HepG2 (cell line): Measurements from ENCODE around the gene LGR6. TPM values are rescaled to one million over a fixed set of nuclear protein-coding genes. Genes with fewer than 3 reads are reported as not detected.

Source experiments
- ATAC-seq: fragments of 200-7000 bp; cut with Tn5 transposase; 3 replicates; pipeline ENCODE4 v1.9.1; 2020; ENCODE audit warnings: mild to moderate bottlenecking, moderate library complexity
- BruUV-seq: library from RNA; stranded (reverse); fragments of 400-500 nt; replicated peaks from 2 replicates; lab custom pipeline; 2021; lab: Mats Ljungman, UMichigan
- CTCF ChIA-PET: fragments of 300-600 bp; formaldehyde crosslinking; extraction: SDS; loops from one replicate; lab custom pipeline; 2021; ENCODE audit warnings: low total read pairs, inconsistent platforms, low intra/inter-chr PET ratio; lab: Yijun Ruan, JAX
- POLR2A ChIA-PET: fragments of 350-600 bp; sonication (Branson Sonifier 250); formaldehyde crosslinking; loops from one replicate; lab custom pipeline; 2020; ENCODE audit warnings: antibody characterized with exemption, inconsistent platforms; lab: Yijun Ruan, JAX
- DNase-seq: peaks from one replicate; pipeline ENCODE4 v3.0.0-alpha.2; 2015; ENCODE audit warnings: low spot score
- FAIRE-seq: peaks from 3 replicates; lab custom pipeline; 2011; peaks lifted over from hg19 to GRCh38; lab: Jason Lieb, UNC
- H2AFZ ChIP-seq: one replicate; pipeline ENCODE4 v1.6.1; 2011; ENCODE audit warnings: low read length, inconsistent platforms
- H3K27ac ChIP-seq: fragments of 300-600 bp; 3 replicates; pipeline ENCODE4 v1.8.0; 2011; ENCODE audit warnings: mixed run types, mild to moderate bottlenecking, mixed read lengths, low read length, inconsistent platforms; ENCODE audit not compliant: insufficient read depth; ENCODE audit errors: extremely low read length
- H3K27me3 ChIP-seq, 2 experiments: fragments of 200-600 bp in 1 of 2; 2 replicates in 1 of 2; 3 replicates in 1 of 2; pipeline versions ENCODE4 v1.6.0 to v1.8.0; 2011; ENCODE audit warnings: low read length in 2 of 2, mild to moderate bottlenecking in 2 of 2, moderate library complexity in 2 of 2, inconsistent platforms in 1 of 2; ENCODE audit not compliant: insufficient read depth in 2 of 2, control insufficient read depth in 1 of 2
- H3K36me3 ChIP-seq, 2 experiments: fragments of 200-600 bp in 1 of 2; replicated peaks in 1 of 2; 2 replicates in 1 of 2; 3 replicates in 1 of 2; pipeline versions ENCODE4 v1.5.1 to v1.8.0; 2011; ENCODE audit warnings: low read length in 2 of 2, inconsistent platforms in 1 of 2; ENCODE audit not compliant: insufficient read depth in 2 of 2, control insufficient read depth in 1 of 2
- H3K4me1 ChIP-seq: 2 replicates; pipeline ENCODE4 v1.5.1; 2012; ENCODE audit warnings: low read length, inconsistent platforms; ENCODE audit not compliant: insufficient read depth
- H3K4me2 ChIP-seq: 2 replicates; pipeline ENCODE4 v1.6.0; 2011; ENCODE audit warnings: low read depth, low read length, inconsistent platforms
- H3K4me3 ChIP-seq, 3 experiments: fragments of 200-600 bp in 1 of 3; sonication (generic), shearing (Covaris generic) in 1 of 3; replicated peaks in 1 of 3; 2 replicates each; pipeline ENCODE4 v1.5.1; 2011 to 2016; ENCODE audit warnings: low read length in 3 of 3, inconsistent platforms in 2 of 3, low read depth in 2 of 3, mild to moderate bottlenecking in 2 of 3, control low read depth in 1 of 3, mixed read lengths in 1 of 3; ENCODE audit not compliant: insufficient read depth in 1 of 3
- H3K79me2 ChIP-seq: one replicate; pipeline ENCODE4 v1.6.1; 2011; ENCODE audit warnings: low read length, inconsistent platforms; ENCODE audit not compliant: insufficient read depth
- H3K9ac ChIP-seq: 2 replicates; pipeline ENCODE4 v1.6.0; 2011; ENCODE audit warnings: mild to moderate bottlenecking, low read depth, low read length, inconsistent platforms; ENCODE audit not compliant: insufficient read depth
- H3K9me3 ChIP-seq: 2 replicates; pipeline ENCODE4 v1.5.1; 2012; ENCODE audit warnings: mild to moderate bottlenecking, low read length
- H4K20me1 ChIP-seq: 2 replicates; pipeline ENCODE4 v1.6.0; 2011; ENCODE audit warnings: inconsistent platforms, mild to moderate bottlenecking, low read length, moderate library complexity; ENCODE audit not compliant: insufficient read depth
- GTF2F1 ChIP-seq: fragments of 150-350 bp; IDR thresholded peaks from 2 replicates; pipeline ENCODE4 v1.6.1; 2014; ENCODE audit warnings: low read length
- HNRNPLL ChIP-seq: fragments of 200-400 bp; formaldehyde crosslinking; IDR thresholded peaks from 2 replicates; pipeline ENCODE4 v1.6.1; 2017; ENCODE audit warnings: mild to moderate bottlenecking, low read depth, low read length; ENCODE audit not compliant: poor library complexity, severe bottlenecking
- MEF2D ChIP-seq: sonication (generic); formaldehyde crosslinking; IDR thresholded peaks from 2 replicates; pipeline ENCODE4 v1.5.1; 2020; ENCODE audit warnings: mild to moderate bottlenecking, missing genetic modification reagents
- MXD4 ChIP-seq: IDR thresholded peaks from 2 replicates; pipeline ENCODE4 v1.6.1; 2016; ENCODE audit warnings: mild to moderate bottlenecking, missing biosample characterization, missing genetic modification reagents
- NFRKB ChIP-seq: fragments of 450-650 bp; IDR thresholded peaks from 2 replicates; pipeline ENCODE4 v1.6.1; 2017
- NONO ChIP-seq, 2 experiments: fragments of 450-650 bp in 1 of 2; sonication (generic) in 1 of 2; formaldehyde crosslinking in 1 of 2; IDR thresholded peaks in 1 of 2; conservative IDR thresholded peaks in 1 of 2; 2 replicates each; pipeline versions ENCODE4 v1.6.1 to v1.8.0; 2017 to 2022; ENCODE audit warnings: mild to moderate bottlenecking in 1 of 2, missing genetic modification reagents in 1 of 2, moderate library complexity in 1 of 2
- NR2F6 ChIP-seq, 2 experiments: IDR thresholded peaks; 2 replicates each; pipeline ENCODE4 v1.6.1; 2016; ENCODE audit warnings: antibody characterized with exemption in 1 of 2, mild to moderate bottlenecking in 1 of 2
- REPIN1 ChIP-seq: sonication (generic); formaldehyde crosslinking; IDR thresholded peaks from 2 replicates; pipeline ENCODE4 v1.8.0; 2022; ENCODE audit warnings: missing genetic modification reagents, low read depth, mild to moderate bottlenecking, borderline replicate concordance
- RFX5 ChIP-seq: IDR thresholded peaks from 2 replicates; pipeline ENCODE4 v1.6.1; 2011; ENCODE audit warnings: low read depth, low read length, improper control_type of control experiment
- SRSF4 ChIP-seq: fragments of 200-400 bp; formaldehyde crosslinking; IDR thresholded peaks from one replicate; pipeline ENCODE4 v1.6.1; 2018; ENCODE audit warnings: mild to moderate bottlenecking, low read depth, low read length, moderate library complexity; ENCODE audit not compliant: poor library complexity, severe bottlenecking
- STAG1 ChIP-seq: sonication (generic); formaldehyde crosslinking; IDR thresholded peaks from 2 replicates; pipeline ENCODE4 v1.4.0; 2020; ENCODE audit warnings: missing genetic modification reagents
- TAF1 ChIP-seq: sonication (generic); formaldehyde crosslinking; IDR thresholded peaks from 2 replicates; pipeline ENCODE4 v1.4.0; 2020; ENCODE audit warnings: missing genetic modification reagents
- TAF15 ChIP-seq: fragments of 200-400 bp; formaldehyde crosslinking; IDR thresholded peaks from one replicate; pipeline ENCODE4 v1.6.1; 2018; ENCODE audit warnings: mild to moderate bottlenecking, low read depth, low read length; ENCODE audit not compliant: poor library complexity, severe bottlenecking
- TEAD3 ChIP-seq: optimal IDR thresholded peaks from 2 replicates; pipeline ENCODE3; 2016; ENCODE audit warnings: borderline replicate concordance
- XRCC5 ChIP-seq: fragments of 200-400 bp; formaldehyde crosslinking; optimal IDR thresholded peaks from 2 replicates; pipeline ENCODE3; 2017; ENCODE audit warnings: mild to moderate bottlenecking, low read length
- ZKSCAN8 ChIP-seq: IDR thresholded peaks from 2 replicates; pipeline ENCODE4 v1.6.1; 2016; ENCODE audit warnings: borderline replicate concordance, missing genetic modification reagents, missing compliant biosample characterization
- ZNF207 ChIP-seq: fragments of 450-650 bp; IDR thresholded peaks from 2 replicates; pipeline ENCODE4 v1.6.1; 2016; ENCODE audit warnings: antibody characterized with exemption, borderline replicate concordance
- ZNF768 ChIP-seq: sonication (generic); formaldehyde crosslinking; IDR thresholded peaks from 2 replicates; pipeline ENCODE4 v1.4.0; 2020; ENCODE audit warnings: missing genetic modification reagents
- WGBS: methylation state at CpG from one replicate; pipeline ENCODE4 v1.1.6; 2017; ENCODE audit warnings: low lambda C conversion rate; 5-methylcytosine and 5-hydroxymethylcytosine counted together
- in situ Hi-C: cut with HindIII; loops from 2 replicates; pipeline ENCODE4 v1.10.0; 2017; ENCODE audit warnings: low pct_unique_long_range_greater_than_20kb; ENCODE audit not compliant: extremely low pct_ligation_motif_present
- intact Hi-C: fragments of 100-400 bp; cut with micrococcal nuclease; formaldehyde crosslinking; loops from one replicate; pipeline ENCODE4 v1.10.0; 2022; ENCODE audit not compliant: unreplicated experiment
- polyA plus RNA-seq, 8 experiments: library from polyadenylated mRNA; depleted of rRNA in 3 of 8; stranded (reverse) in 7 of 8; unstranded in 1 of 8; fragments of >200 nt; fragmentation: Illumina TruSeq in 4 of 8; extraction: Trizol in 4 of 8; gene quantifications; 2 replicates each; pipeline versions ENCODE4 v1.2.1 to v1.2.3, GENCODE V29; 2011 to 2016; ENCODE audit warnings: low read depth in 4 of 8, missing spikeins in 1 of 8, mixed read lengths in 1 of 8; ENCODE audit not compliant: insufficient read depth in 1 of 8
- total RNA-seq, 5 experiments: library from RNA; depleted of rRNA; stranded (reverse); fragments of >200 nt; fragmentation: Illumina TruSeq; extraction: Trizol; gene quantifications; 2 replicates each; pipeline ENCODE4 v1.2.3, GENCODE V29; 2016; ENCODE audit warnings: low read depth in 1 of 5
- TF ChIP-seq, protein P1 (sequence below): sonication (generic); formaldehyde crosslinking; IDR thresholded peaks from 2 replicates; pipeline ENCODE4 v1.5.0; 2020; ENCODE audit warnings: missing genetic modification reagents
- TF ChIP-seq, protein P2 (sequence below), 2 experiments: sonication (generic) in 1 of 2; formaldehyde crosslinking in 1 of 2; IDR thresholded peaks; 2 replicates each; pipeline versions ENCODE4 v1.4.0 to v1.6.1; 2018 to 2020; ENCODE audit warnings: missing genetic modification reagents in 2 of 2, borderline replicate concordance in 1 of 2, low read depth in 1 of 2, mild to moderate bottlenecking in 1 of 2, missing biosample characterization in 1 of 2
- TF ChIP-seq, protein P3 (sequence below): sonication (generic); formaldehyde crosslinking; IDR thresholded peaks from 2 replicates; pipeline ENCODE4 v1.4.0; 2020; ENCODE audit warnings: missing genetic modification reagents, borderline replicate concordance

The LGR6 gene
- total and polyA plus RNA-seq, 2 of the 13 experiments (the other 11 are each of a cell fraction or from before 2014, with no cell fraction given): 0.07 TPM; not detected in 1

DNA sequence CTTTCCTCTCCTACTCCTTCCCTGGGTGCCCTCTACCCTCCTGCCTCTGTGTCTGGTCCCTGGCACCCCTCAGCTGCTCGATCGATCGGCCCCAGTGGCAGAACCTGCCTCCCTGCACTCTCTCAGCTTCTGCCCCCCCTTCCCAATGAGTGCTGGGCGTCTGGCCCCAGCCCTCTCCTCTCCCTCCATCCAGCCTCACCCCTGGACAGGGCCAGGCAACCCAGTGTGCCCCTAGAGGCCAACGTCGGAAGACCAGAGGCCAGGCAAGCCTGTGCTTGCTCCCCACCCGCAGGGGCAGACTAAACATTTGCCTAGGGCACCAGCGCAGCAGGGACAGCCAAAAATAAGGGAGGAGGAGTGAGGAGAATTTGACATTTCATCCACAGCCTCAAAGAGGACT, 43.5 kb downstream of the LGR6 start:
- Histone ChIP-seq H3K27ac (no peak overlapping the region), H3K9me3 (no peaks in the 10 kb centered on the region), H3K27me3 (peaks cover 0 to 33% of the 10 kb centered on the region in 2 experiments; a peak in 4 of 5 replicates), H3K9ac (no peak overlapping the region), H3K36me3 (no peaks in the 10 kb centered on the region), H3K79me2 (no peaks in the 10 kb centered on the region), H3K4me1 (peaks cover 20% of the 10 kb centered on the region), H4K20me1 (no peaks in the 10 kb centered on the region), H2AFZ (no peak overlapping the region), H3K4me2 (peak overlapping the region; percentile 33), H3K4me3 (no peak overlapping the region)
- CTCF ChIA-PET: no interaction called here
- FAIRE-seq (peak; percentile 73), DNase-seq (peak; percentile 55), ATAC-seq (peak; percentile 95)
- in situ Hi-C loops: no loop called here
- POLR2A ChIA-PET: no interaction called here
- WGBS: 26% methylated on average over 8 of the region's 8 CpGs
- no TSS peak for BruUV-seq
- intact Hi-C loops: loop anchor here (5.0 kb wide), 1 partner anchor 45 kb away; the partner anchor contains the start of gene LGR6
- no peak for TF ChIP-seq NFRKB
- TF ChIP-seq TAF15: no peak
- TF ChIP-seq REPIN1 (CRISPR knock-in tag): 0 out of 2 replicates have a peak, but pooled peaks have one; percentile 15
- TF ChIP-seq, protein P1, sequence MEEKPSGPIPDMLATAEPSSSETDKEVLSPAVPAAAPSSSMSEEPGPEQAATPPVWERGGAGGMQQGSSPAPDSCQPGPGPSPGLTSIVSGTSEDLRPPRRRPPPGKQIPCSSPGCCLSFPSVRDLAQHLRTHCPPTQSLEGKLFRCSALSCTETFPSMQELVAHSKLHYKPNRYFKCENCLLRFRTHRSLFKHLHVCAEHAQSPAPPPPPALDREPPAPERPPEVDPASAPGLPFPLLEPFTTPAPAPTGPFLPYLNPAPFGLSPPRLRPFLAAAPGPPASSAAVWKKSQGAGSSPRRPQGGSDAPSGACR (CRISPR knock-in tag): no peak
- TF ChIP-seq RFX5: no peak
- no peak for TF ChIP-seq ZKSCAN8 (CRISPR knock-in tag)
- TF ChIP-seq TEAD3 (CRISPR knock-in tag): peak; percentile 19
- TF ChIP-seq SRSF4: no peak
- peak; percentile 83 for TF ChIP-seq XRCC5
- TF ChIP-seq GTF2F1: no peak
- TF ChIP-seq NONO (IDR thresholded peaks at IDR 0.05): no peak
- TF ChIP-seq NONO (CRISPR knock-in tag; conservative IDR thresholded peaks at IDR 0.05): 0 out of 2 replicates have a peak, but pooled peaks have one; percentile 21
- TF ChIP-seq, protein P2, sequence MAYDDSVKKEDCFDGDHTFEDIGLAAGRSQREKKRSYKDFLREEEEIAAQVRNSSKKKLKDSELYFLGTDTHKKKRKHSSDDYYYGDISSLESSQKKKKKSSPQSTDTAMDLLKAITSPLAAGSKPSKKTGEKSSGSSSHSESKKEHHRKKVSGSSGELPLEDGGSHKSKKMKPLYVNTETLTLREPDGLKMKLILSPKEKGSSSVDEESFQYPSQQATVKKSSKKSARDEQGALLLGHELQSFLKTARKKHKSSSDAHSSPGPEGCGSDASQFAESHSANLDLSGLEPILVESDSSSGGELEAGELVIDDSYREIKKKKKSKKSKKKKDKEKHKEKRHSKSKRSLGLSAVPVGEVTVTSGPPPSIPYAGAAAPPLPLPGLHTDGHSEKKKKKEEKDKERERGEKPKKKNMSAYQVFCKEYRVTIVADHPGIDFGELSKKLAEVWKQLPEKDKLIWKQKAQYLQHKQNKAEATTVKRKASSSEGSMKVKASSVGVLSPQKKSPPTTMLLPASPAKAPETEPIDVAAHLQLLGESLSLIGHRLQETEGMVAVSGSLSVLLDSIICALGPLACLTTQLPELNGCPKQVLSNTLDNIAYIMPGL (CRISPR knock-in tag; IDR thresholded peaks at IDR 0.05; ENCODE audit: borderline replicate concordance in 1 of 2, low read depth in 1 of 2): peak; percentile 30 to 38; a peak in 1 of 4 replicates
- peak; percentile 45; the same call in 1 of the 2 replicates for TF ChIP-seq ZNF768 (CRISPR knock-in tag)
- no peak for TF ChIP-seq TAF1 (CRISPR knock-in tag)
- peak; percentile 37 for TF ChIP-seq STAG1
- peak; percentile 48 for TF ChIP-seq HNRNPLL
- no peak for TF ChIP-seq MXD4 (CRISPR knock-in tag)
- no peak for TF ChIP-seq MEF2D
- TF ChIP-seq ZNF207: no peak
- TF ChIP-seq, protein P3, sequence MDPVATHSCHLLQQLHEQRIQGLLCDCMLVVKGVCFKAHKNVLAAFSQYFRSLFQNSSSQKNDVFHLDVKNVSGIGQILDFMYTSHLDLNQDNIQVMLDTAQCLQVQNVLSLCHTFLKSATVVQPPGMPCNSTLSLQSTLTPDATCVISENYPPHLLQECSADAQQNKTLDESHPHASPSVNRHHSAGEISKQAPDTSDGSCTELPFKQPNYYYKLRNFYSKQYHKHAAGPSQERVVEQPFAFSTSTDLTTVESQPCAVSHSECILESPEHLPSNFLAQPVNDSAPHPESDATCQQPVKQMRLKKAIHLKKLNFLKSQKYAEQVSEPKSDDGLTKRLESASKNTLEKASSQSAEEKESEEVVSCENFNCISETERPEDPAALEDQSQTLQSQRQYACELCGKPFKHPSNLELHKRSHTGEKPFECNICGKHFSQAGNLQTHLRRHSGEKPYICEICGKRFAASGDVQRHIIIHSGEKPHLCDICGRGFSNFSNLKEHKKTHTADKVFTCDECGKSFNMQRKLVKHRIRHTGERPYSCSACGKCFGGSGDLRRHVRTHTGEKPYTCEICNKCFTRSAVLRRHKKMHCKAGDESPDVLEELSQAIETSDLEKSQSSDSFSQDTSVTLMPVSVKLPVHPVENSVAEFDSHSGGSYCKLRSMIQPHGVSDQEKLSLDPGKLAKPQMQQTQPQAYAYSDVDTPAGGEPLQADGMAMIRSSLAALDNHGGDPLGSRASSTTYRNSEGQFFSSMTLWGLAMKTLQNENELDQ (CRISPR knock-in tag): peak; percentile 17; the same call in 1 of the 2 replicates
- no peak for TF ChIP-seq NR2F6 (IDR thresholded peaks at IDR 0.05)
- TF ChIP-seq NR2F6 (CRISPR knock-in tag; IDR thresholded peaks at IDR 0.05): 0 out of 2 replicates have a peak, but pooled peaks have one; percentile 9
